Suppressor macrophage treated with lipopolysaccharide for 4 hours (primary cell): Measurements from ENCODE around the gene TERT.
"Not testable (repeated sequence)": the region's sequence is repeated elsewhere in the genome, so short reads cannot be mapped to it uniquely, and the experiment has no call there.

Source experiments
- DNase-seq: peaks from one replicate; pipeline ENCODE4 v3.0.0-alpha.2; 2020

TERT gene

DNA sequence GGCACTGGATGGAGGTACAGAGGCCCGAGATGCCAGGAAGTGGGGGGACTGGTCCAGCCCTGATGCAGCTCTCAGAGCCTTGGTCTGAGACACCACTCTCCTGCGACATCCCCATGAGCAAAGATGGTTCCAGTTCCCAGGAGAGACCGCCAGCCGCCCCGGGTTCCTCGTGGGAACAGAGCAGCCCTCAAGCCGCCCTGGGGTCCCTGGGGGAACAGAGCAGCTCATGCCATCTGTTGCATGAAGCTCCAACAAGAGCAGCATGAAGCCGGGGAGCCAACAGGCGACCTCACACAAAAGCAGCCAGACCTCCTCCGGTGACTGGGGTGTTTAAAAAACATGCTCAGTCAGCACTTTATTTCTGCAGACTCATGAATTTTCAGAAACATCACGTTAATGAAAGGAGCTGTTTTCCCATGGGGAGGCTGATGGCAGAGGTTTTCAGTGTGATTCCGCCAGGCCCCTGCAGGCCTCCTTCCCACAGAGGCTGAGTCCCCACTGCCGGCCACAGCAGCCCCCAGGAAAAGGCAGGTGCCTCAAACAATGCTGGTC lies 63.4 kb downstream of the TERT start:
- DNase-seq, result no peak

GRCh38 chr5:1230551-1230950 lies 64.3 kb downstream of the TERT start:
- no peak for DNase-seq

DNA sequence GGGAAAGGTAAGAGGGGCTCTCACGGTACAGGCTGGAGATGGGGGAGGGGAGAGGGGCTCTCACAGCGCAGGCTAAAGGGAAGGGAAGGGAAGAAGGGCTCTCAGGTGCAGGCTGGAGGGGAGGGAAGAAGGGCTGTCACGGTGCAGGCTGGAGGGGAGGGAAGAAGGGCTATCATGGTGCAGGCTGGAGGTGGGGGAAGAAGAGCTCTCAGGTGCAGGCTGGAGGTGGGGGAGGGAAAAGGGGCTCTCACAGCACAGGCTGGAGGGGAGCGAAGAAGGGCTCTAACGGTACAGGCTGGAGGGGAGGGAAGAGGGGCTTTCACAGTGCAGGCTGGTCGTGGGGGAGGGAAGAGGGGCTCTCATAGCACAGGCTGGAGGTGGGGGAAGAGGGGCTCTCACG lies 65.0 kb downstream of the TERT start:
- no peak for DNase-seq

DNA sequence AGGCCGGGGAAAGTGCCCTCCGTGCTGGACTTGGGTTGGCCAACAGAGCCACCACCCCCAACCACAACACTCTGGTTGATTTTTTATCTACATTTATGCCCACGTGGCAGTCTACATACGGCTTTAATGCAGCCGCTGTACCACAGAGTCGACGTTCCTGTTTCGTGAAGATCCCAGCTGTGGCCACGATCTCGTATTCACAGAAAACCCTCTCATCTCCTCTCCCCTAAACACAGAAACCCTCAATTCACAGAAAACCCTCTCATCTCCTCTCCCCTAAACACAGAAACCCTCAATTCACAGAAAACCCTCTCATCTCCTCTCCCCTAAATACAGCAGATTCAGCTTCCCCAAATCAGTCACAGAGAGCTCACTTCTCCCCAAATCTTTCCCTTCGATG lies 65.8 kb downstream of the TERT start:
- not testable (repeated sequence) for DNase-seq

GRCh38 chr5:1228120-1228519 lies 66.7 kb downstream of the TERT start:
- no peak for DNase-seq

DNA sequence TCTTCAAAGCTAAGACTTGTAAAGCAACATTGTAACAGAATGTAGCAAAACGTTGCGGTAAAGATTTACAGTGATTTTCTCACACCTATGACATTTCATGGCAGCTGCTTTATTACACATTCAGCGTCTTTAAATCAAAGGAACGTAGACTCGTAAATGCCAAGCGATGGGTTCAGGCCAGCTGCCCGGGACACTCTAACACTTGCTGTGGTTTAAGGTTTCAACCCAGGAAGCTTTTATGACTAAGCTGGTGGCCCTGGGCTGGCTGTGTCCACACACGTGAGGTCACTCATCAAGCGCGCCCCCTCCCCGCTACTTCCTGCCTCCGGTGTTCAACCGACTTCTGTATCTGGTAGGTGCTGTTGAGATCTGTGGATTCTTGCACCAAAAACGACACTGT lies 67.2 kb downstream of the TERT start:
- DNase-seq, result no peak

- no peak for DNase-seq
Observed at GRCh38 chr5:1226839-1227581, 67.9 kb downstream of the TERT start.

GRCh38 chr5:1226231-1226630 lies 68.6 kb downstream of the TERT start:
- no peak for DNase-seq

DNA sequence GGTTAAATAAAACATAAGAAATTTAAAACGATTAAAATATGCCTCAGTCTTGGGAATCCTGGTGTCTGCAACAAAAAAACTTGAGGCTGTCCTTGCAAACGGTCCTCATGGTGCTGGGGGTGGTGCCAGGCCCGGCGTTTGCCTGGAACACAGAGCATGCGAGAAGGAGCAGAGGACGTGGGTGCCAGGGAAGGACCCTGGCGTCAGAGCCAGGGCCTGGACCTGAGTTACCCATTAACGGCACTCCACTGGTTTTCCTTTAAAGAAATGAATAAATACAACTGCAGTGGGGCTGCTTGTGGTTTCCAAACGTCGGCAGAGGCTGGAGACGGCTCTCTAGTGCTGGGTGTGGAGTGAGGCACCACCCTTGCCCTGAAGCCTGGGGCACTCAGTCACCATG lies 69.8 kb downstream of the TERT start, which contains the start of gene SLC6A18:
Gene SLC6A18 (plus strand): TSS at position 301 of the 400 bp plus-strand sequence. CDS start 97 bp downstream, at position 398.
- no peak for DNase-seq

DNA sequence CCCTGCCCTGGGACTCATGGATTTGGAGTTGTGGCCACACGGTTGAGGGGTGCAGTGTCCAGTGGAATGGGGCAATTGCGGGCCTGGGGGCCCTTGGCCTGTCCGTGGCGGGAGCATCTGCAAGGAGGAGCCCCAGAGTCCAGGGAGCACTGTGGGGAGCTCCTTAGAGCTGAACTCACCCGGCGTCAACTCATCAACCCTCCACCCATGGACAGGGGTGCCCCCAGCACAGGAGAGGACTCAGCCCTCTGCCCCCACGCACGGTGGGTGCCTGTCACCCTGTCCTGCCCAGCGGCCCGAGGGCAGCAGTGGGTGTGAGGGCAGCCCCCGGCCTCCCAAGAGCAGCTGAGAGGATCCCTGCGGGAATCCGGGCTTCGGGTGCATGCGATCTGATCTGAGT lies 70.2 kb downstream of the TERT start:
- DNase-seq, result no peak

GRCh38 chr5:1223278-1223670 lies 71.6 kb downstream of the TERT start:
- DNase-seq, result no peak

GRCh38 chr5:1222621-1223277 lies 72.1 kb downstream of the TERT start:
- DNase-seq, result no peak

DNA sequence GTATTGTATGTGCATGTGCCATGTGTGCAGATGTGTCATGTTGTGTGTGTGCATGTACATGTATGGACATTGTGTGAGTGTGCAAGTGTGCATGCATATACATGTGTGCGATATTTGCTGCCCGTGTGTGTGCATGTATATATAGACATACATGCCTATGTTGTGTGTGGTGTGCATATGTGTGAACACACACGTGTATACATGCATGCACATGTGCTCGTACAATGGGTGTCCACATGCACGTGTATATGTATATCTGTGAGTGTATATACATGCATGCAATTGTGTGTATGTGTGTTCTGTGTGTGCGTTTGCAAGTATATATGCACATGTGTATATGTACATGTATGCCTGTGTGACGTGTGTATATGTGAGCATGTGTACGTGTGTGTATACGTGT lies 72.7 kb downstream of the TERT start:
- DNase-seq, result no peak

GRCh38 chr5:1221721-1222120 lies 73.1 kb downstream of the TERT start:
- DNase-seq, result no peak

- DNase-seq, result no peak
Observed at GRCh38 chr5:1220831-1221230, 74.0 kb downstream of the TERT start.

DNA sequence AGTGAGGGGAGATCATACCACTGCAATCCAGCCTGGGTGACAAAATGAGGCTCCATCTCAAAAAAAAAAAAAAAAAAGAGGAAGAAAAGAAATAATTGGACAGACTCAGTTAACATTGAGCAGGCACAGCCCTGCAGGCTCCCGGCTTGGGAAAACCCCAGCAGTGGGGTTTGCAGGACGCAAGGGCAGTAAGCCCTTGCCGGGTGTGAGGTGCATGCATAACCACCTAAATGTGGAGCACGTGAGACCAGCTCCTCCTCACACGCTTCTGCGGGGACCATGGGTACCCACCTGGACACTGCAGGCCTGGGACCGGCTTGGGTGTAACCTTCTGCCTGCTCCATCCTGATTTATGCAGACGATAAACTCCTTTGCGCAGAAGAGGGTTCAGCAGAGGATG lies 74.5 kb downstream of the TERT start:
- DNase-seq, result no peak

- DNase-seq, result no peak
Observed at GRCh38 chr5:1219768-1220100, 75.1 kb downstream of the TERT start.

GRCh38 chr5:1219098-1219767 lies 75.6 kb downstream of the TERT start:
- no peak for DNase-seq

DNA sequence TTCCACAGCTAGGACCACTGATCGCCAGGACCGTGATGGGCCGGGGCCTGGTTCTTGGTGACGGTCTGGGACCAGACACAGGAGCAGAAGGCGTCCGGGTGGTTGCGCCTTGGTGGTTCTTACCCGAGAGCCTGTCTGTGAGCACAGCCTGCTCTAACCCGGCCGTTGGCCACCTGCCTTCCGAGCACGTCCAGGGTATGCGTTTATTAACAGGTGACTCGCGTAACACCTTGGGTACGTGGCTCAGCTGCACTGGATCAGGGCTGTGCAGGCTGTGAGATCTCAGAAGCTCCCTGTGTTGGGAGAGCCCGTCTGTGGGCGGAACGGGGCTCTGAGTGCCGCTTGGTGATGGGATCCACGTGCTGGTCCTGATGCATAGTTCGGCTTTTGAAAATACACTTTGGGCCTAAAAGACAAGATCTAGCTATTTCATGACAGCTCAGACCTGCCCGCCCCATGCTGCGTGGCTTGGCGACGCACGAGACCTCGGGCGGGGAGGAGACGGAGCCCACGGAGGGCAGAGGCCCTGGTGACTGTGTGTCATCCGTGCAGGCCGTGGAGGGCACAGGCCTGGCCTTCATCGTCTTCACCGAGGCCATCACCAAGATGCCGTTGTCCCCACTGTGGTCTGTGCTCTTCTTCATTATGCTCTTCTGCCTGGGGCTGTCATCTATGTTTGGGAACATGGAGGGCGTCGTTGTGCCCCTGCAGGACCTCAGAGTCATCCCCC lies 76.4 kb downstream of the TERT start:
- DNase-seq, result no peak

DNA sequence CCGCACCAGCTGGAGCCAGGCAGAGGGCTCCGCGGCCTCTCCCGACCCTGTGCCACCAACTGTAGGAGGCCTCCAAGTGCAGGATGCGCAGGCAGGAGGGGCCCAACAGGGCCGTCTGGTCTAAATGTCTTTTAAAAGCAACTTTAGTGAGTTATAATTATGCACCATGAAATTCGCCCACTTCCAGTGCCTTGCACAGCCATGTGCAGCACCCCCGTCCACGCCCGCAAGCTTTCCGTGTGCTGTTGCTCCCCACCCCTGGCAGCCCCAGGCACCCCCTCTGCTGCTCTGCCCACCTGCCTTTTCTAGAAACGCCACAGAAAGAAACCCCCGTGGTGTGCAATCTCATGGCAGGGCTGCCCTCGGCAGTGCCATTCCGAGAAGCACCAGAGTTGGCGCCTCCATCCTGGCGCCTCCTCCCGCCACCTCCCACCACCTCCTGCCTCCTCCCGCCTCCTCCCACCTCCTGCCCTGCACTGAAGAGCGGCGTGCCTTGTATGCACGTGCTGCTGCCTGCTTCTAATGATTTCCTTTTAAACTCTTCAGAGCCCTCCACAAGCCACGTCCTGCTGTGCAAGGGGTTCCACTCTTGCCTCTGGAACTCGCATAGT lies 77.2 kb downstream of the TERT start:
- DNase-seq, result no peak

DNA sequence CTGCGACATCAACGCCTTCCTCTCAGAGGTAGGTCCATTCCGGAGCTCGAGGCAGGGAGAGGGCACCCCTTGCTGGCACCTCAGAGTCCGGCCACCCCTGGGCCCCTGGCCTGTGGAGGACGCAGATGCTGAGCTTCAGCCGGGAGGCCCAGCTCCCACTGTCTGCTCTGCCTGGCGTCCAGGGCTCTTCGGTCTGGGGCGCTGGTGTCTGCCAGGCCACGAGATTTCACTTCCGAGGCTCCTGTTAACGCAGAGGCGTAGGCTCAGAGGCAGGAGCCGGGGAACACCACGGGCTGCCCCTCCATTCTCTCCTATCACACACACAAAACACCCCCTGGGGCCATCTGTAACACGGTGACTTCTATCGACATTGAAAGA lies 78.0 kb downstream of the TERT start:
- DNase-seq, result no peak

DNA sequence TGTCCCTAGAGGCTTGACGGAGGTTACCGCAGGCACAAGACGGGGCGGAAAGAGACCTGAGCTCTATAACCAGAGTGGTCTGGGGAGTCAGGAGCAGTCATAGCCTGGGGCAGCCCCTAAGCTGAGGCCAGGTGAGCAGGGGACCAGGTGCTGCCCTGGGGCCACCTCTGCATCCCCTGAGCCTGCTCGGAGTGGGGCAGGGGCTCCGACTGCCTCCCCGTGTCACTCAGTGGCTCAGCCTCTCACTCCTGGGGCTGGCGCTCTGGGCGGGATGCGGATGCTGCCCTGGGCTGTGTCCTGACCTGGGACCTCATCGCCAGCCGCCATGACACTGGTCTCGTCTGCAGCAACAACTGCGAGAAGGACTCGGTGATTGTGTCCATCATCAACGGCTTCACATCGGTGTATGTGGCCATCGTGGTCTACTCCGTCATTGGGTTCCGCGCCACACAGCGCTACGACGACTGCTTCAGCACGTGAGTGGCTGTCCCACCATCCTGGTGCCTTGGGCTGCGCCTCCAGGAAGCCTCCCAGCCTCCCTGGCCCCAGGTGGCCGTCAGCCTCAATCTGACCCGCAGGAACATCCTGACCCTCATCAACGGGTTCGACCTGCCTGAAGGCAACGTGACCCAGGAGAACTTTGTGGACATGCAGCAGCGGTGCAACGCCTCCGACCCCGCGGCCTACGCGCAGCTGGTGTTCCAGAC lies 78.5 kb downstream of the TERT start:
- no peak for DNase-seq
